ENCODE measurements around the gene MAP2K5. TPM values are rescaled to one million over a fixed set of nuclear protein-coding genes. Genes with fewer than 3 reads are reported as not detected.

MAP2K5 gene
- total RNA-seq, 1 experiment from 2014 or later = 15.0 TPM

- H3K23me2 ChIP-seq (ENCODE audit: insufficient read length, low read depth, low read length, poor library complexity, severe bottlenecking) = peaks cover 16% of the 10 kb centered on the region
- DNase-seq = peak; percentile 74
Measured at GRCh38 chr15:67832897-67833709, 290.6 kb downstream of the MAP2K5 start.

More at GRCh38 chr15:67832897-67833709, 290.6 kb downstream of the MAP2K5 start:
- H3K9ac ChIP-seq (ENCODE audit: extremely low read depth, insufficient read length, low read length) = no peak overlapping the region
- H3K9me3 ChIP-seq (ENCODE audit: control insufficient read depth, low read depth, low read length) = no peaks in the 10 kb centered on the region
- Mint-ChIP-seq H3K36me3 (ENCODE audit: insufficient read depth in 1 of 3, low read depth in 3 of 3) (no peaks in the 10 kb centered on the region; a peak in 2 of 7 replicates), H3K4me3 (peak overlapping the region; percentile 50 to 75), H3K27me3 (ENCODE audit: low read depth) (peaks cover 100% of the 10 kb centered on the region), H3K9me3 (peaks cover 3 to 4% of the 10 kb centered on the region in 2 experiments; a peak in 4 of 5 replicates), H3K4me1 (peaks cover 41 to 57% of the 10 kb centered on the region in 2 experiments), H3K27ac (no peak overlapping the region)
- H3K56ac ChIP-seq (ENCODE audit: insufficient read length, low read depth, low read length) = no peak overlapping the region
- H2AK5ac ChIP-seq (ENCODE audit: insufficient read length, low read length) = no peak overlapping the region
- no peaks in the 10 kb centered on the region for H3K79me2 ChIP-seq (ENCODE audit: insufficient read depth, low read length)
- no peak overlapping the region for H4K8ac ChIP-seq (replicated peaks; ENCODE audit: insufficient read length, low read depth, low read length)
- H4K5ac ChIP-seq (ENCODE audit: insufficient read length, low read depth, low read length) = no peak overlapping the region
- H3K27me3 ChIP-seq (ENCODE audit: insufficient read depth, low read length) = peaks cover 92% of the 10 kb centered on the region
- H2BK5ac ChIP-seq (ENCODE audit: insufficient read length, low read length) = no peak overlapping the region
- H3K4ac ChIP-seq (ENCODE audit: low read depth, low read length) = no peak overlapping the region
- no peak overlapping the region for H3T11ph ChIP-seq (ENCODE audit: low read length)
- no peak overlapping the region for H3K18ac ChIP-seq (ENCODE audit: insufficient read length, low read depth, low read length)
- peaks cover 7% of the 10 kb centered on the region; the same call in 1 of the 2 replicates for H3K4me1 ChIP-seq (ENCODE audit: insufficient read depth, low read length)
- no peak overlapping the region for H3K27ac ChIP-seq (ENCODE audit: insufficient read length, low read depth, low read length)
- no peaks in the 10 kb centered on the region for H3K79me1 ChIP-seq (ENCODE audit: insufficient read depth, low read depth, low read length, poor library complexity, severe bottlenecking)
- H4K20me1 ChIP-seq (ENCODE audit: control insufficient read depth, insufficient read depth, insufficient read length) = no peaks in the 10 kb centered on the region
- no peak overlapping the region for H4K91ac ChIP-seq (ENCODE audit: insufficient read length, low read depth, low read length)
- H2BK120ac ChIP-seq (ENCODE audit: low read depth, low read length, poor library complexity, severe bottlenecking) = no peak overlapping the region
- TF ChIP-seq CTCF (conservative IDR thresholded peaks at IDR 0.05) = no peak
- H3K14ac ChIP-seq (ENCODE audit: insufficient read depth, low read length) = no peak overlapping the region
- peak overlapping the region; percentile 77 for H3K4me2 ChIP-seq (ENCODE audit: insufficient read depth, insufficient read length, low read length)
- WGBS (ENCODE audit: extremely low coverage, insufficient read length, low lambda C conversion rate) = no CpG with 5 or more reads among the region's 32 CpGs
- H2AFZ ChIP-seq (ENCODE audit: low read length) = no peak overlapping the region
- no peak overlapping the region for H2BK20ac ChIP-seq (ENCODE audit: low read depth, low read length, poor library complexity, severe bottlenecking)
- H3K23ac ChIP-seq (ENCODE audit: insufficient read length, low read depth, low read length) = no peak overlapping the region
- no peak overlapping the region for H2BK12ac ChIP-seq (ENCODE audit: insufficient read length, low read depth, low read length)
- H2BK15ac ChIP-seq (ENCODE audit: low read depth, low read length) = no peak overlapping the region
